ENCODE measurements around the gene TUG1.

The TUG1 gene

DNA sequence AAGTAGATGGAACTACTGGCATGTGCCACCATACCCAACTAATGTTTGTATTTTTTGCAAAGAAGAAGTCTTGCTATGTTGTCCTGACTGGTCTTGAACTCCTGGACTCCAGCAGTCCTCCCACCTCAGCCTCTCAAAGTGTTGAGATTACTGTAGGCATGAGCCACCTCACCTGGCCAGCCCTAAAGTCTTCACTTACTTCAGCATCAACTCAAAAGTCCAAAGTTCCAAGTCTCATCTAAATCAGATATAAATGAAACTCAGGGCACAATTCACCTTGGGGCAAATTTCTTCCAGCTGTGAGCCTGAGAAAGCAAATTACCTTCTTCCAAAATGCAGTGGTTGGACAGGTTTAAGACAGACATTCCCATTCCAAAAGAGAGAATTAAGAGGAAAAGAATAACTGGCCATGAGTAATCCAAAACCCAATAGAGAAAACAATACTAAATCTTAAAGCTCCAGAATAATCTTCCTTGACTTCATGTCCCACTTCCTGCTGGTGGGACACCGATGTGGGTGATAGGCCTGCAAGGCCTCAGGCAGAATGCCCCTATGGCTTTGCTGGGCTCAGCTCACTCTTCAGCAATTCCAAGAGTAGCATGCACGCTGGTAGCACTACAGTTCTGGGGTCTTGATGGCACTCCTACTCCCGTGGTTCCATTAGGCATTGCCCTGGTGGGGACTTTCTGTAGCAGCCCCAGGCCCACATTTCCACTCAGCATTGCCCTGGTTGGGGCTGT, 50.3 kb downstream of the TUG1 start:
- DNase-seq: no peak

DNA sequence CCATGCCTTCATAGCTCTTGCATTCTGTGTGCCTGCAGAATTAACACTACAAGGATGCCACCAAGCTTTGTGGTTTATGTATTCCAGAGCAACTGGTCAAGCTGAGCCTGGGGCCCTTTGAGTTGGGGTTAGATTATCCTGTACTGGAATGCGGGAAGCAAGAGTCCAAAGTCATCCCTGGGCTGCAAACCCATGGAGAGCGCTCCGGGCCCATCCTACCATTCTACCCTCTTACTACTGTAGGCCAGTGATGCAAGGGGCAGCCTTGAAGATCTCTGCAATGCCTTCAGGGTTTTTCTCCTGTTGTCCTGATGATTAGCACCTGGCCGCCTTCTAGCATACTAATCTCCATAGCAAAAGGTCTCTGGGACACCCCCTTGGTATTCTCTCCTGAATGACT, 51.3 kb downstream of the TUG1 start:
- no peak for DNase-seq

DNA sequence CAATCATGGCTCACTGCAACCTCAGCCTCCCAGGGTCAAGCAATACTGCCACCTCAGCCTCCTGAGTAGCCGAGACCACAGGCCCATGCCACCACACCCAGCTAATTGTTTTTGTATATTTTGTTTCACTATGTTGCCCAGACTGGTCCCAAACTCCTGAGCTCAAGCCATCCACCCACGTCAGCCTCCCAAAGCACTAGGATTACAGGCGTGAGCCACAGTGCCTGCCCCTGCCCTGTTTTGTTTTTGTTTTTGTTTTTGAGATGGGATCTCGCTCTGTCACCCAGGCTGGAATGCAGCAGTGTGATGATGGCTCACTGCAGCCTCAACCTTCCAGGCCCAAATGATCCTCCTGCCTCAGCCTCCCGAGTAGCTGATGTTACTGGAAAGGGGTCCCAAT, 53.5 kb downstream of the TUG1 start:
- DNase-seq: no peak
